Spinal cord (tissue), 10 donors: Measurements from ENCODE around the gene SUFU. TPM values are rescaled to one million over a fixed set of nuclear protein-coding genes. Genes with fewer than 3 reads are reported as not detected.
A peak's percentile ranks its signal among the peaks of the same experiment; 100 is the strongest.

ENCODE experiments used
- DNase-seq, 6 donors: peaks; one replicate each; pipeline versions ENCODE4 v3.0.0 to v3.0.0-alpha.2; 2013 to 2015; ENCODE audit warnings: low spot score in 6 of 6, low read depth in 4 of 6
- H3K27ac ChIP-seq: one replicate; pipeline ENCODE4 v1.5.1; 2013; ENCODE audit warnings: low read depth, low read length, control low read depth
- H3K27me3 ChIP-seq: one replicate; pipeline ENCODE4 v1.6.1; 2013; ENCODE audit warnings: low read length; ENCODE audit not compliant: control insufficient read depth, insufficient read depth
- H3K36me3 ChIP-seq: one replicate; pipeline ENCODE4 v1.6.1; 2013; ENCODE audit warnings: low read length; ENCODE audit not compliant: control insufficient read depth, insufficient read depth
- H3K4me1 ChIP-seq: one replicate; pipeline ENCODE4 v1.6.1; 2013; ENCODE audit warnings: low read length; ENCODE audit not compliant: control insufficient read depth, insufficient read depth
- H3K4me3 ChIP-seq: one replicate; pipeline ENCODE4 v1.5.1; 2013; ENCODE audit warnings: low read depth, low read length, control low read depth
- H3K9me3 ChIP-seq: one replicate; pipeline ENCODE4 v1.6.1; 2013; ENCODE audit warnings: low read length; ENCODE audit not compliant: control insufficient read depth, insufficient read depth
- WGBS: methylation state at CpG from one replicate; pipeline ENCODE4 v1.1.5; 2013; ENCODE audit warnings: missing lambda C conversion rate; ENCODE audit not compliant: insufficient coverage; 5-methylcytosine and 5-hydroxymethylcytosine counted together
- polyA plus RNA-seq, 2 donors: library from polyadenylated mRNA; unstranded; fragments of 120-200 nt; gene quantifications; one replicate each; pipeline ENCODE4 v1.2.1, GENCODE V29; 2013; ENCODE audit not compliant: insufficient read length in 2 of 2
- total RNA-seq, 2 donors: library from RNA; depleted of rRNA in 1 of 2; stranded (reverse); fragments of 120-200 nt in 1 of 2; fragments of >200 nt in 1 of 2; gene quantifications; one replicate each; pipeline versions ENCODE4 v1.2.3 to v1.2.4, GENCODE V29; 2013 to 2014
- donor health status: healthy.

Gene SUFU
- total and polyA plus RNA-seq, 4 donors = 6.8 to 27.0 (median 17.9) TPM

- WGBS = 22% methylated on average over 2 of the region's 2 CpGs
- Histone ChIP-seq H3K9me3 (no peaks in the 10 kb centered on the region), H3K36me3 (peaks cover 9% of the 10 kb centered on the region), H3K27me3 (no peaks in the 10 kb centered on the region), H3K27ac (peak overlapping the region; percentile 47), H3K4me3 (no peak overlapping the region), H3K4me1 (peaks cover 11% of the 10 kb centered on the region)
- DNase-seq = peak in 1 of 6 donors; percentile 15
Observed at GRCh38 chr10:102545997-102546396, 42.2 kb downstream of the SUFU start.

GRCh38 chr10:102546606-102547320, 43.0 kb downstream of the SUFU start:
- Histone ChIP-seq H3K36me3 (peaks cover 13% of the 10 kb centered on the region), H3K4me3 (no peak overlapping the region), H3K4me1 (peaks cover 11% of the 10 kb centered on the region), H3K27me3 (no peaks in the 10 kb centered on the region), H3K9me3 (no peaks in the 10 kb centered on the region), H3K27ac (peak overlapping the region; percentile 35)
- WGBS = 79% methylated on average over 9 of the region's 12 CpGs
- DNase-seq = peak in 2 of 6 donors; percentile 6 to 40

- H3K27me3 ChIP-seq = no peaks in the 10 kb centered on the region
- DNase-seq = no peak
- no peaks in the 10 kb centered on the region for H3K9me3 ChIP-seq
- peaks cover 24% of the 10 kb centered on the region for H3K36me3 ChIP-seq
- H3K4me3 ChIP-seq = no peak overlapping the region
- no CpG with 5 or more reads among the region's 1 CpG for WGBS
- no peak overlapping the region for H3K27ac ChIP-seq
- peaks cover 11% of the 10 kb centered on the region for H3K4me1 ChIP-seq
Observed at GRCh38 chr10:102549549-102549948, 45.8 kb downstream of the SUFU start.

GRCh38 chr10:102550636-102551210, 47.0 kb downstream of the SUFU start:
- H3K4me1 ChIP-seq = peaks cover 9% of the 10 kb centered on the region
- H3K27me3 ChIP-seq = no peaks in the 10 kb centered on the region
- H3K9me3 ChIP-seq = no peaks in the 10 kb centered on the region
- H3K36me3 ChIP-seq = peaks cover 24% of the 10 kb centered on the region
- no peak for DNase-seq
- no peak overlapping the region for H3K4me3 ChIP-seq
- H3K27ac ChIP-seq = no peak overlapping the region
- WGBS = 94% methylated on average over 6 of the region's 9 CpGs

- Histone ChIP-seq H3K4me3 (no peak overlapping the region), H3K27ac (no peak overlapping the region), H3K27me3 (no peaks in the 10 kb centered on the region), H3K36me3 (peaks cover 27% of the 10 kb centered on the region), H3K9me3 (no peaks in the 10 kb centered on the region), H3K4me1 (peaks cover 3% of the 10 kb centered on the region)
- DNase-seq = no peak
- no CpG with 5 or more reads among the region's 2 CpGs for WGBS
Observed at GRCh38 chr10:102552533-102552932, 48.8 kb downstream of the SUFU start.

GRCh38 chr10:102553771-102554170, 50.0 kb downstream of the SUFU start:
- no peaks in the 10 kb centered on the region for H3K27me3 ChIP-seq
- H3K27ac ChIP-seq = no peak overlapping the region
- no peak for DNase-seq
- WGBS = 99% methylated on average over 6 of the region's 7 CpGs
- H3K36me3 ChIP-seq = peaks cover 27% of the 10 kb centered on the region
- H3K9me3 ChIP-seq = no peaks in the 10 kb centered on the region
- H3K4me3 ChIP-seq = no peak overlapping the region
- peaks cover 3% of the 10 kb centered on the region for H3K4me1 ChIP-seq

- no peaks in the 10 kb centered on the region for H3K27me3 ChIP-seq
- no peak overlapping the region for H3K4me3 ChIP-seq
- DNase-seq = no peak
- peaks cover 3% of the 10 kb centered on the region for H3K4me1 ChIP-seq
- no peak overlapping the region for H3K27ac ChIP-seq
- no peaks in the 10 kb centered on the region for H3K9me3 ChIP-seq
- H3K36me3 ChIP-seq = peaks cover 27% of the 10 kb centered on the region
- 93% methylated on average over 2 of the region's 5 CpGs for WGBS
Observed at GRCh38 chr10:102554531-102554930, 50.8 kb downstream of the SUFU start.

- Histone ChIP-seq H3K9me3 (no peaks in the 10 kb centered on the region), H3K4me3 (no peak overlapping the region), H3K36me3 (peaks cover 19% of the 10 kb centered on the region), H3K27ac (no peak overlapping the region), H3K4me1 (peaks cover 3% of the 10 kb centered on the region), H3K27me3 (no peaks in the 10 kb centered on the region)
- DNase-seq = no peak
- WGBS = 73% methylated on average over 9 of the region's 11 CpGs
Observed at GRCh38 chr10:102555781-102556328, 52.1 kb downstream of the SUFU start.

- H3K36me3 ChIP-seq = peaks cover 8% of the 10 kb centered on the region
- no peaks in the 10 kb centered on the region for H3K9me3 ChIP-seq
- no peak for DNase-seq
- no peak overlapping the region for H3K27ac ChIP-seq
- no peaks in the 10 kb centered on the region for H3K27me3 ChIP-seq
- H3K4me3 ChIP-seq = no peak overlapping the region
- WGBS = no CpG with 5 or more reads among the region's 2 CpGs
- H3K4me1 ChIP-seq = peaks cover 3% of the 10 kb centered on the region
Observed at GRCh38 chr10:102557569-102557968, 53.8 kb downstream of the SUFU start.

GRCh38 chr10:102559764-102560163, 56.0 kb downstream of the SUFU start:
- Histone ChIP-seq H3K4me3 (no peak overlapping the region), H3K27me3 (no peaks in the 10 kb centered on the region), H3K27ac (no peak overlapping the region), H3K36me3 (peaks cover 3% of the 10 kb centered on the region), H3K9me3 (no peaks in the 10 kb centered on the region), H3K4me1 (peaks cover 3% of the 10 kb centered on the region)
- WGBS = 76% methylated on average over 4 of the region's 4 CpGs
- DNase-seq = no peak
